Chondrocyte (in vitro differentiated cells): Measurements from ENCODE around the gene SLC7A7. TPM values are rescaled to one million over a fixed set of nuclear protein-coding genes. Genes with fewer than 3 reads are reported as not detected.
"Not testable (repeated sequence)": the region's sequence is repeated elsewhere in the genome, so short reads cannot be mapped to it uniquely, and the experiment has no call there.

Source experiments
- DNase-seq: peaks from one replicate; pipeline ENCODE4 v3.0.0; 2021; ENCODE audit warnings: mixed read lengths, low spot score
- H3K27ac Mint-ChIP-seq: one replicate; pipeline ENCODE4 v1.8.0; 2021; ENCODE audit warnings: mild to moderate bottlenecking, moderate library complexity, mixed read lengths; ENCODE audit not compliant: unreplicated experiment
- H3K27me3 Mint-ChIP-seq: 2 replicates; pipeline ENCODE4 v1.8.0; 2021; ENCODE audit warnings: low read depth, mixed read lengths
- H3K36me3 Mint-ChIP-seq: 2 replicates; pipeline ENCODE4 v1.8.0; 2021; ENCODE audit warnings: low read depth, mixed read lengths
- H3K4me1 Mint-ChIP-seq: 2 replicates; pipeline ENCODE4 v1.8.0; 2021; ENCODE audit warnings: low read depth, mild to moderate bottlenecking, mixed read lengths
- H3K4me3 Mint-ChIP-seq: one replicate; pipeline ENCODE4 v1.8.0; 2021; ENCODE audit warnings: mild to moderate bottlenecking, moderate library complexity, mixed read lengths; ENCODE audit not compliant: unreplicated experiment
- H3K9me3 Mint-ChIP-seq: 2 replicates; pipeline ENCODE4 v1.8.0; 2021; ENCODE audit warnings: low read depth, mixed read lengths
- CTCF ChIP-seq: fragments of 200-600 bp; sonication (generic); IDR thresholded peaks from 2 replicates; pipeline ENCODE4 v1.5.0; 2021; ENCODE audit warnings: antibody characterized with exemption, mild to moderate bottlenecking, moderate library complexity
- total RNA-seq: library from RNA; stranded (reverse); gene quantifications from 3 replicates; pipeline ENCODE4 v1.2.1, GENCODE V29; 2021

The SLC7A7 gene
- total RNA-seq, 1 donor from 2014 or later, result 1.5 TPM

GRCh38 chr14:22726012-22726411 is 89.2 kb downstream of the SLC7A7 start:
- H3K36me3 Mint-ChIP-seq, result peaks cover under 1% of the 10 kb centered on the region
- no peak for DNase-seq
- no peak for TF ChIP-seq CTCF
- no peak overlapping the region for H3K27ac Mint-ChIP-seq
- H3K9me3 Mint-ChIP-seq, result peaks cover 4% of the 10 kb centered on the region
- peaks cover 3% of the 10 kb centered on the region for H3K27me3 Mint-ChIP-seq
- H3K4me1 Mint-ChIP-seq, result no peaks in the 10 kb centered on the region
- H3K4me3 Mint-ChIP-seq, result no peak overlapping the region

- H3K27me3 Mint-ChIP-seq, DNase-seq, H3K9me3 Mint-ChIP-seq, H3K4me1 Mint-ChIP-seq, H3K27ac Mint-ChIP-seq, H3K4me3 Mint-ChIP-seq, H3K36me3 Mint-ChIP-seq: not testable (repeated sequence)
These were observed 89.9 kb downstream of the SLC7A7 start for GRCh38 chr14:22725374-22725773.

- not testable (repeated sequence) for H3K36me3 Mint-ChIP-seq, H3K9me3 Mint-ChIP-seq, DNase-seq, H3K27me3 Mint-ChIP-seq, H3K4me1 Mint-ChIP-seq, H3K4me3 Mint-ChIP-seq, H3K27ac Mint-ChIP-seq
These were observed 90.4 kb downstream of the SLC7A7 start for GRCh38 chr14:22724847-22725246.

GRCh38 chr14:22723815-22724214 is 91.4 kb downstream of the SLC7A7 start:
- no peak for TF ChIP-seq CTCF
- Mint-ChIP-seq H3K9me3 (peaks cover 4% of the 10 kb centered on the region), H3K4me1 (no peaks in the 10 kb centered on the region), H3K27ac (no peak overlapping the region), H3K36me3 (no peaks in the 10 kb centered on the region), H3K4me3 (no peak overlapping the region), H3K27me3 (peaks cover 5% of the 10 kb centered on the region)
- no peak for DNase-seq

Other genes with a start within 250 kb of the SLC7A7 start
- 248 to 266 TPM (median 253 TPM) in 3 replicates for gene DAD1, start 226.2 kb downstream of the SLC7A7 start, total RNA-seq
- gene ABHD4, start 217.1 kb downstream of the SLC7A7 start, total RNA-seq, result 52.1 to 89.9 TPM (median 88.0 TPM) in 3 replicates
- not detected in 3 replicates for gene OR6J1, start 171.1 kb downstream of the SLC7A7 start, total RNA-seq
- 75.7 to 78.1 TPM (median 77.2 TPM) in 3 replicates for gene OXA1L, start 48.7 kb downstream of the SLC7A7 start, total RNA-seq
- gene MRPL52, start 14.5 kb upstream of the SLC7A7 start, total RNA-seq, result 71.5 to 93.2 TPM (median 74.7 TPM) in 3 replicates
- 486 to 1,030 TPM (median 987 TPM) in 3 replicates for gene MMP14, start 21.1 kb upstream of the SLC7A7 start, total RNA-seq
- gene LRP10, start 56.3 kb upstream of the SLC7A7 start, total RNA-seq, result 124 to 168 TPM (median 167 TPM) in 3 replicates
- gene REM2, start 67.8 kb upstream of the SLC7A7 start, total RNA-seq, result 0.10 TPM in 1 of 3 replicates, not detected in the others
- 51.3 to 72.0 TPM (median 53.1 TPM) in 3 replicates for gene RBM23, start 103.7 kb upstream of the SLC7A7 start, total RNA-seq
- gene PRMT5, start 113.9 kb upstream of the SLC7A7 start, total RNA-seq, result 42.0 to 59.5 TPM (median 50.4 TPM) in 3 replicates
- gene HAUS4, start 141.7 kb upstream of the SLC7A7 start, total RNA-seq, result 27.6 to 35.2 TPM (median 29.3 TPM) in 3 replicates
- 56.5 to 124 TPM (median 124 TPM) in 3 replicates for gene AJUBA, start 167.1 kb upstream of the SLC7A7 start, total RNA-seq
- 6.0 to 7.6 TPM (median 6.0 TPM) in 3 replicates for gene C14orf93, start 194.7 kb upstream of the SLC7A7 start, total RNA-seq
- 151 to 207 TPM (median 172 TPM) in 3 replicates for gene PSMB5, start 219.5 kb upstream of the SLC7A7 start, total RNA-seq
- gene PSMB11, start 226.8 kb upstream of the SLC7A7 start, total RNA-seq, result not detected in 3 replicates
- 9.3 to 10.6 TPM (median 10.2 TPM) in 3 replicates for gene CDH24, start 242.1 kb upstream of the SLC7A7 start, total RNA-seq